ENCODE measurements around the gene ZCCHC2. TPM values are rescaled to one million over a fixed set of nuclear protein-coding genes. Genes with fewer than 3 reads are reported as not detected.

The ZCCHC2 gene
- total and polyA plus RNA-seq, 9 of the 15 experiments (the other 6 are each of a cell fraction or from before 2014, with no cell fraction given), result 1.0 to 9.2 (median 6.0) TPM

DNA sequence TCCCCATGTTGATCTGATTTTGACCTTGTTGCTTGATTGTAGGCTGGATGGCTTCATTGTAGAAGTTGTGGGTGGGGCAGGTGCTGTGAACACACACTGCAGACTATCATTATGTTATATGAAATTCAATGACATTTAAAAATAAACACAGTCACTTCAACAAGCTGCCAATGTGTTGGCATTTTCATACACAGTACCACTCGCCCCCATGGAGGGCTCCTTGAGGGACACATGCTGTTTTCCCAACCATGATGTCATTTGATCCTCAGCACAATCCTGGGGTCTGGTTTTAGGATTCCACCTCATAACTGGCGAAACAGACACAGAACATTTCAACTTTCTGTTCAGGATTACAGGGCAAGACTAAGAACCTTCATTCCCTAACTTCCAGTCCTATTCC, 86.9 kb downstream of the ZCCHC2 start (continued):
- TF ChIP-seq, protein P1, sequence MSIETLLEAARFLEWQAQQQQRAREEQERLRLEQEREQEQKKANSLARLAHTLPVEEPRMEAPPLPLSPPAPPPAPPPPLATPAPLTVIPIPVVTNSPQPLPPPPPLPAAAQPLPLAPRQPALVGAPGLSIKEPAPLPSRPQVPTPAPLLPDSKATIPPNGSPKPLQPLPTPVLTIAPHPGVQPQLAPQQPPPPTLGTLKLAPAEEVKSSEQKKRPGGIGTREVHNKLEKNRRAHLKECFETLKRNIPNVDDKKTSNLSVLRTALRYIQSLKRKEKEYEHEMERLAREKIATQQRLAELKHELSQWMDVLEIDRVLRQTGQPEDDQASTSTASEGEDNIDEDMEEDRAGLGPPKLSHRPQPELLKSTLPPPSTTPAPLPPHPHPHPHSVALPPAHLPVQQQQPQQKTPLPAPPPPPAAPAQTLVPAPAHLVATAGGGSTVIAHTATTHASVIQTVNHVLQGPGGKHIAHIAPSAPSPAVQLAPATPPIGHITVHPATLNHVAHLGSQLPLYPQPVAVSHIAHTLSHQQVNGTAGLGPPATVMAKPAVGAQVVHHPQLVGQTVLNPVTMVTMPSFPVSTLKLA (conservative IDR thresholded peaks at IDR 0.05), result no peak
- TF ChIP-seq, protein P2, sequence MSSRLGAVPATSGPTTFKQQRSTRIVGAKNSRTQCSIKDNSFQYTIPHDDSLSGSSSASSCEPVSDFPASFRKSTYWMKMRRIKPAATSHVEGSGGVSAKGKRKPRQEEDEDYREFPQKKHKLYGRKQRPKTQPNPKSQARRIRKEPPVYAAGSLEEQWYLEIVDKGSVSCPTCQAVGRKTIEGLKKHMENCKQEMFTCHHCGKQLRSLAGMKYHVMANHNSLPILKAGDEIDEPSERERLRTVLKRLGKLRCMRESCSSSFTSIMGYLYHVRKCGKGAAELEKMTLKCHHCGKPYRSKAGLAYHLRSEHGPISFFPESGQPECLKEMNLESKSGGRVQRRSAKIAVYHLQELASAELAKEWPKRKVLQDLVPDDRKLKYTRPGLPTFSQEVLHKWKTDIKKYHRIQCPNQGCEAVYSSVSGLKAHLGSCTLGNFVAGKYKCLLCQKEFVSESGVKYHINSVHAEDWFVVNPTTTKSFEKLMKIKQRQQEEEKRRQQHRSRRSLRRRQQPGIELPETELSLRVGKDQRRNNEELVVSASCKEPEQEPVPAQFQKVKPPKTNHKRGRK (tag; IDR thresholded peaks at IDR 0.05), result no peak
- TF ChIP-seq KDM4B (IDR thresholded peaks at IDR 0.05; ENCODE audit: borderline replicate concordance in 2 of 2, low read depth in 1 of 2) (no peak), ZNF695 (CRISPR knock-in tag; IDR thresholded peaks at IDR 0.05) (no peak), YY1 (IDR thresholded peaks at IDR 0.05; ENCODE audit: borderline replicate concordance in 1 of 3, control insufficient read depth in 1 of 3, extremely low read depth in 1 of 3, insufficient read depth in 3 of 3, insufficient read length in 1 of 3, insufficient replicate concordance in 2 of 3, low read depth in 1 of 3, low read length in 2 of 3) (no peak), ZNF444 (CRISPR knock-in tag; IDR thresholded peaks at IDR 0.05) (no peak)

DNA sequence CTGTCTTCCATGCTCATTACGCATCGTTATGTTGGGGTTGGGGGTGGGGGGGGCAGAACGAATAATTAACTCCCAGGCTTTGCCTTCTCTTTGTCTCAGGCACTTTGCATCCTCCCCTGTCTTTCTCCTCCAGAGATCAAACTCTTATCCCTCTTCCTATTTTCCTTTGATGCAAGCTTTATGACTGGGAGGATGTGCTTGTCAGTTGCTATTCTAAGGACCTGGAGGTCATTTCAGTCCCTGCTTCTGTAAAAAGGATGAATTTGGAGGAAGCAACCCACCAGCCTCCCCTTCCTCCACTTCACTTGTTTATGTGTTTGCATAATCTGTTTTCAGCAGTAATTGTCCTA, 87.5 kb downstream of the ZCCHC2 start:
- no TSS peak for BruUV-seq (replicated peaks)
- Histone ChIP-seq H3K9ac (ENCODE audit: insufficient read depth in 1 of 2, low read depth in 2 of 2, low read length in 2 of 2) (no peak overlapping the region), H3K79me2 (ENCODE audit: control insufficient read depth, insufficient read depth, low read length) (no peaks in the 10 kb centered on the region), H3K27me3 (ENCODE audit: control insufficient read depth in 2 of 2, insufficient read depth in 2 of 2, low read length in 2 of 2) (no peaks in the 10 kb centered on the region; a peak in 1 of 5 replicates), H3K9me1 (ENCODE audit: control insufficient read depth, insufficient read depth, low read length) (no peaks in the 10 kb centered on the region), H2AFZ (ENCODE audit: low read depth, low read length) (0 out of 2 replicates have a peak overlapping the region, but pooled peaks have one; percentile 93), H3K4me3 (no peak overlapping the region), H3K9me3 (replicated peaks; ENCODE audit: control insufficient read depth, insufficient read depth, low read depth, low read length) (no peaks in the 10 kb centered on the region), H3K27ac (ENCODE audit: extremely low read depth, low read depth, low read length) (no peak overlapping the region), H3K36me3 (ENCODE audit: control insufficient read depth, insufficient read depth, low read length) (no peaks in the 10 kb centered on the region), H3K4me2 (ENCODE audit: insufficient read depth, low read length) (no peak overlapping the region), H3K4me1 (replicated peaks in 1 of 2; ENCODE audit: control insufficient read depth in 2 of 2, insufficient read depth in 2 of 2, low read length in 2 of 2) (peaks cover 19 to 20% of the 10 kb centered on the region in 2 experiments; a peak in 4 of 5 replicates), H4K20me1 (replicated peaks; ENCODE audit: control insufficient read depth, insufficient read depth, low read length) (no peaks in the 10 kb centered on the region)
- ChIA-PET CTCF (ENCODE audit: low intra/inter-chr PET ratio) (no interaction called here), POLR2A (interaction anchor here (0.8 kb wide), 1 partner anchor 55 kb away, joined by 3 read pairs; no protein-coding TSS in a partner anchor)
- in situ Hi-C loops (cut with MboI), result no loop called here
- DNase-seq (ENCODE audit: extremely low read depth in 1 of 4, low spot score in 3 of 4) (no peak), ATAC-seq (no peak), FAIRE-seq (no peak)
- no CpG with 5 or more reads among the region's 3 CpGs for WGBS (ENCODE audit: insufficient coverage, low coverage, missing lambda C conversion rate)
- intact Hi-C loops (cut with micrococcal nuclease), result no loop called here
- TF ChIP-seq TEAD2 (tag; IDR thresholded peaks at IDR 0.05), result no peak
- TF ChIP-seq BACH1 (tag; IDR thresholded peaks at IDR 0.05), result no peak
- no peak for TF ChIP-seq THRAP3 (IDR thresholded peaks at IDR 0.05; ENCODE audit: borderline replicate concordance)
- no peak for TF ChIP-seq CREB1 (IDR thresholded peaks at IDR 0.05)
- TF ChIP-seq CREB1 (CRISPR knock-in tag; IDR thresholded peaks at IDR 0.05), result no peak
- no peak for TF ChIP-seq HIVEP1 (CRISPR knock-in tag; IDR thresholded peaks at IDR 0.05)
- no peak for TF ChIP-seq RBM15 (IDR thresholded peaks at IDR 0.05; ENCODE audit: insufficient read depth, low read length)
- TF ChIP-seq HEY1 (CRISPR knock-in tag; IDR thresholded peaks at IDR 0.05; ENCODE audit: borderline replicate concordance), result no peak
- no peak for TF ChIP-seq LARP7 (IDR thresholded peaks at IDR 0.05)
- TF ChIP-seq STAT5A (IDR thresholded peaks at IDR 0.05; ENCODE audit: borderline replicate concordance, low read length), result no peak
- no peak for TF ChIP-seq KLF1 (tag; IDR thresholded peaks at IDR 0.05)
- no peak for TF ChIP-seq ZNF316 (IDR thresholded peaks at IDR 0.05)
- TF ChIP-seq ZNF583 (CRISPR knock-in tag; IDR thresholded peaks at IDR 0.05), result no peak

All from K562 (cell line).